ENCODE results near the gene TMEM132C.

TMEM132C gene

GRCh38 chr12:128265566-128265965, 1.4 kb upstream of the TMEM132C start:
- TF ChIP-seq, protein P1, sequence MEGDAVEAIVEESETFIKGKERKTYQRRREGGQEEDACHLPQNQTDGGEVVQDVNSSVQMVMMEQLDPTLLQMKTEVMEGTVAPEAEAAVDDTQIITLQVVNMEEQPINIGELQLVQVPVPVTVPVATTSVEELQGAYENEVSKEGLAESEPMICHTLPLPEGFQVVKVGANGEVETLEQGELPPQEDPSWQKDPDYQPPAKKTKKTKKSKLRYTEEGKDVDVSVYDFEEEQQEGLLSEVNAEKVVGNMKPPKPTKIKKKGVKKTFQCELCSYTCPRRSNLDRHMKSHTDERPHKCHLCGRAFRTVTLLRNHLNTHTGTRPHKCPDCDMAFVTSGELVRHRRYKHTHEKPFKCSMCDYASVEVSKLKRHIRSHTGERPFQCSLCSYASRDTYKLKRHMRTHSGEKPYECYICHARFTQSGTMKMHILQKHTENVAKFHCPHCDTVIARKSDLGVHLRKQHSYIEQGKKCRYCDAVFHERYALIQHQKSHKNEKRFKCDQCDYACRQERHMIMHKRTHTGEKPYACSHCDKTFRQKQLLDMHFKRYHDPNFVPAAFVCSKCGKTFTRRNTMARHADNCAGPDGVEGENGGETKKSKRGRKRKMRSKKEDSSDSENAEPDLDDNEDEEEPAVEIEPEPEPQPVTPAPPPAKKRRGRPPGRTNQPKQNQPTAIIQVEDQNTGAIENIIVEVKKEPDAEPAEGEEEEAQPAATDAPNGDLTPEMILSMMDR (IDR thresholded peaks at IDR 0.05; ENCODE audit: low read depth, low read length): no peak

DNA sequence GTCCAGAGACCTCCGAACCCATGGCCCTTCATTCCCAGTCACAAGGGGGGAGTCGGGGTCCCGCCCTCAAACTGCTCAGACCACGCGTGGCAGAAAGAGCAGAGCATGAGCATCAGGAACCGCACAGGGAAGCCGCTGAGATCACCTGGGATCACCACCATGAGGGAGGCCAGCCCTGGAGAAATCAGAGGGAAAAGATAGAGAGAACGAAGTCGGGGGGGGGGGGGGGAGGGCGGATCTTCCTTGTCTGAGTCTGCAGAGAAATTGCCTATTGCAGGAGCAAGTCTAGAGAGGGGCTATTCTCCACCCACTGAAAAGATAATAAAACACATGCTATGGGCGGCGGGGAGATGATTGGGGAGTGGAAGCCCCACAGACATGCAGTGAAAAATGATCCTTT, 884 bp upstream of the TMEM132C start:
- TF ChIP-seq, protein P1 (IDR thresholded peaks at IDR 0.05; ENCODE audit: low read depth, low read length): no peak
- DNase-seq (ENCODE audit: low read depth in 2 of 2): no peak
- H3K4me3 ChIP-seq (replicated peaks in 1 of 2; ENCODE audit: low read depth in 2 of 2, low read length in 2 of 2): no peak overlapping the region

More at GRCh38 chr12:128265566-128265965, 1.4 kb upstream of the TMEM132C start:
- DNase-seq (ENCODE audit: low read depth in 2 of 2): no peak
- H3K4me3 ChIP-seq (replicated peaks in 1 of 2; ENCODE audit: low read depth in 2 of 2, low read length in 2 of 2): no peak overlapping the region

DNA sequence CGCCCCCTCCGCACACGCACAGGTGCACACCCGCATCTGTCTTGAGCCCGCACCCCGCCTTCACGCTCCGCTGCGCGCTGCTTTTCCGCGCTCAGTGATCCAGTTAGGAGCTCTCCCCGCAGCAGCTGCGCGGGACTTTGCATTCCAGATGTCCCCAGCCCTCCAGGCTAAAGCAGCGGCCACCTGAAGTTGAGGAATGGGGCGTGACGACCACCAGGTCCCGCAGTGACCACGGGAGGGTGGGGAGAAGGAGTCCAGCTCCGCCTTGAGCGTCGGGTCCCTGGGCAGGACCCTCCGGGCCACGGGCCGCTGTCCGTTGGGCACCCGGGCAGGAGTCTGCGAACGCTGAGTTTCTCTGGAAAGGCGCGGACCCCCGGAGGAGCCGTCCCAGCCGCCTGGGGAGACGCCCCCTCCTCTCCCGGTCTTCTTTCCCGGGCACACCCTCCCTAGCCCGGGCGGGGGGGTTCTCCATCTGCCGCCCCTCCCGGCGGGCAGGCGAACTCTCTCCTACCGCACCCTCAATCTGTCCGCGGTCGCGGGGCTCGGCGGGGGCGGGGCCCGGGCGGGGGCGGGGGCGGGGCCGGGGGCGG, 334 bp upstream of the TMEM132C start:
- TF ChIP-seq, protein P1 (IDR thresholded peaks at IDR 0.05; ENCODE audit: low read depth, low read length): no peak
- H3K4me3 ChIP-seq (replicated peaks in 1 of 2; ENCODE audit: low read depth in 2 of 2, low read length in 2 of 2): peak overlapping the region in 1 of 2 donors; percentile 34
- DNase-seq (ENCODE audit: low read depth in 2 of 2): no peak

- H3K4me3 ChIP-seq (replicated peaks in 1 of 2; ENCODE audit: low read depth in 2 of 2, low read length in 2 of 2): peak overlapping the region in 1 of 2 donors; percentile 46
- DNase-seq (ENCODE audit: low read depth in 2 of 2): no peak
- TF ChIP-seq, protein P1 (IDR thresholded peaks at IDR 0.05; ENCODE audit: low read depth, low read length): no peak
Measured at GRCh38 chr12:128267651-128268378, 845 bp downstream of the TMEM132C start.

- TF ChIP-seq, protein P1 (IDR thresholded peaks at IDR 0.05; ENCODE audit: low read depth, low read length): no peak
- no peak for DNase-seq (ENCODE audit: low read depth in 2 of 2)
- peak overlapping the region in 1 of 2 donors; percentile 46 for H3K4me3 ChIP-seq (replicated peaks in 1 of 2; ENCODE audit: low read depth in 2 of 2, low read length in 2 of 2)
Measured at GRCh38 chr12:128268379-128268995, 1.5 kb downstream of the TMEM132C start.

DNA sequence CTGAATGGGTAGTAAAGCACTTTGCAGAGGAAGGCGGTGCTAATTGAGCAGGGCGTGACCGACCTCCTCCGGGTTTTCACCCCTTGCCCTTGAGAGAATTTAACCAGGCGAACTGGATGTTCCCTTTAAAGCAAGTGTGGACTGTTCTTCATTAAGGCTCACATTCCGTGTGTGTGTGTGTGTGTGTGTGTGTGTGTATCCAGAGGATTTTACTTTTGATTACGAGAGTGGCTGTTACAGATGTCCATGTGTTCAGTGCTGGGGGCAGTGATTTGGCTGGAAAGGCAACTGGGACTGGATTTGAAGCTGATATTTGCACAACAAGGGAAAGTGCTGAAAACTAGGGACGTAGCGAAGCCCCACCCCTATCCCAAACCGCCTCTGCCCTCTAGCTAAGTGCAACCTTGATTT, 2.2 kb downstream of the TMEM132C start:
- TF ChIP-seq, protein P1 (IDR thresholded peaks at IDR 0.05; ENCODE audit: low read depth, low read length): no peak
- no peak for DNase-seq (ENCODE audit: low read depth in 2 of 2)
- H3K4me3 ChIP-seq (replicated peaks in 1 of 2; ENCODE audit: low read depth in 2 of 2, low read length in 2 of 2): no peak overlapping the region

All from cardiac fibroblast (primary cell).